GM18526 (cell line): Measurements from ENCODE around the gene PRL.

Experiments
- POLR2A ChIP-seq: IDR thresholded peaks from 3 replicates; pipeline ENCODE4 v1.6.1; 2011; ENCODE audit not compliant: insufficient read length; ENCODE audit errors: extremely low read depth

Gene PRL

DNA sequence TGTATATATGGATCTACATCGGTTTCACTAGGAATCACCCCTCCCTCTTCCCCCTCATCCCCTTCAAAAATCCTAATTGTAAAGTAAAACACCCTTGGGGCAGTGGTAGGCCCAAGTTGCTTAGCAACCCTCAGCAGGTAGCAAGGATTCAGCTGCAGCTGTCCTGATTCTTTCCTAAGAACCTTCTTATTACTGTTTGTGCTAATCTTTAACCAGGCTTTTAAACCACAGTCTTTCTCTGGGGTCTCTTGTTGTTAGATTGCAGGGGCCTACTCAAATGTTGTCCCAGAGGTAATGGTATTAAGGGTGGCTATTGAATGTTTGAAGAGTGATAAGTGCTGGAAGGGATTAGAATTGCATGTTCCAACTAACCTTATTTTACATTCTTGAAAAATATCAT lies 46.4 kb downstream of the PRL start:
- TF ChIP-seq POLR2A, result no peak

DNA sequence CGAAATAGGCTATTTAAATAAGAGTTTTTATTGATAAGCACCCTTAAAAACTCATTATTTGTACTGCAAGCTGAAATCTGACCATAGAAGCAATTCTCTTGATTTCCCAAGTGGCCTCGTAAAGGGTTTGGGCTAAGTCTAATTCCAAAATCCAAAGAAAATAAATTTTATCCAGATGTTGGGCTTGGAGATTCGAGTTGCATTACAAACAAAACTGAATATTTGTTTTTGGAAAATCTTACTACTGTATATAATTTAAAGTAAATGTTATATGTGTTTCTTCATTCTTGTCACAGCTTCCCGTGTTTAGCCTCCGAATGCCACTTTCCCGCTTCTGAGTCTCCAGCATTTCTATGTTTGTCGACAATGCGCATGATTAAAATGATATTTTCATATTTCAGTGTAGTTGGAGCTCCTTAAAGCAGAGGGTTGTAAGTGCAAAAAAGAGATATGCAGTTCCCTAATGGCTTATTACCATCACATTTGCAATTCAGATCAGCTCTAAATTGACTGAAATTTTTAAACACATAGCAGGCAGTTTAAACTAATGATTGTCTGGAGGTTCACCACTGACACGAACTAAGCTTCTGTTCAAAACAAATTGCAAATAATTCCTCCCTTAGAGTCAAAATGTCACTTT lies 47.0 kb downstream of the PRL start:
- no peak for TF ChIP-seq POLR2A

DNA sequence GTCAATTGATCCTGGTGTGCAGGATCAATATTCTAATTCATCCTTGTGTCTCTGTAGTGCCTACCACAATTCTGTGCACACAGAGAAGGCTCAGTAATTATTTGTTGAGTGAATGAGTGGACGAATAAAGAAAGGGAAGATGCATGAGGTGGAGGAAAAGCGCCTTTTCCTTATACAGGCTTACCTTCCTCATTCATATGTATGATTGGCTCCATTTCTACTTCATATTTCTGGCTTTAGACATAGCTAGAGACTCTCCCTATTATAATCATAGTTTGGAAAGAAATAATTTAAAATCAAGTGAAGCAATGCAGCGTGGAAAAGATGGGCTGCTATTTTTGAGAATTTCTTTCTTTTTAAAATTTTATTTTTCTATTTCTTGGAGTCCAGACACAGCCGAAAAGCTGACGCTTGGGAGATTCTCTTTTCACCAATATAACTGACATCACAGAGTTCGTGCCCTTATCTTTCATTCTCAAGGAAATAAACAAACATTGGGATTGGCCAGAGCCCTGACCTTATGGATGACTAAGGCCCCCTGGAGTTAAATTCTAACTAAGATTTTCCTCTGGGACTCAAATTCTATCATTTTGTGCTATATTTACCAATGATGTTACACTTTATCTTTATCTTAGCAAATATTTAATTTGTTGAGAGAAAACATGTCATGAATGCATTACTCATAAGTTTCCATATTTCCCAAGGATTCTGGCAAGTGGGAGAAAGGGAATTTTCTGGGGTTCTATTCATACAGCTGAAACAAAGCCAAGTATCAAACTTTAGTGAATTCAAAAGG lies 48.1 kb downstream of the PRL start:
- TF ChIP-seq POLR2A, result no peak

DNA sequence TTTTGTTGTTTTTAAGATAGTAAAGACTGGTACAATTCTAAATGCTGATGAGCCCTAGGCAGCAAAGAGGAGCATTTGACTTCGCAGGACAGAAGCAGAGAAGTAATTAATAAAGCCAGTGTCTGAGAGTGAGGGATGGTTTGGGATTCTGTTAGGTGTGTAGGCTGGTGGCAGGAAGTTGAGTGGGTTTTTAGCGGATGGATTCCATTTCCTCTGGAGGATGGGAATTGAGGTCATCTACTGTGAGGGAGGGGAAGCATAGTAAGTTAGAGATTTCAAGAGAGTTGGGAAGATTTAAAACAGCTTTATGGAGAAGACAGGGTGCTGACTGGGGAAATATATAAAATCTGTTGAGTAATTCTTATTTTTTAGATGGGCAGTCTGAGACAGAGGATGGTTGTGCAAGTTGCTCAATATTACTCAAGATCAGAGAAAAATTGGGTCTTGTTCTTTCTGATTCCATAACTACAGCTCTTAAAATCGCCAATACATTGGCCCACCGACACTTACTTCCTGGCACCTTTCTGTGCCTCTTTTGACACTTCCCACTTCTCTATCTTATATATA lies 48.8 kb downstream of the PRL start:
- no peak for TF ChIP-seq POLR2A

DNA sequence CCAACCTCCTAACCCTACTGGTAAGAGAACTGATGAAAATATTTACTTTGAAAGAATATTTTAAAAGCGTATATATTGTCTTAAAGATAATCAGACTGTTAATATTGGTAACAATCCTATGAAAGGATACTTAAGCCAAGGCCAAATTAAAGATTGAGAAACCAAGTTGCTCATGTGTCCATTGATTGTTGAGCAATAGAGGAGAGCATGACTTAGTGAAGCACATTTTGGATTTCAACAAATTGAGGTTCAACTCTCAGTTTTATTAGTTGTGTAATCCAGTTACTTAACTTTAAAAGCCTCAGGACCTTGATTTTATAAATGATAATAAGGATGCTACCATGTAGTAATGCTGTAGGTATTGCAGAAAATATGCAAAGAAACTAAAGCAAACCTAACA lies 56.8 kb downstream of the PRL start:
- TF ChIP-seq POLR2A, result no peak

DNA sequence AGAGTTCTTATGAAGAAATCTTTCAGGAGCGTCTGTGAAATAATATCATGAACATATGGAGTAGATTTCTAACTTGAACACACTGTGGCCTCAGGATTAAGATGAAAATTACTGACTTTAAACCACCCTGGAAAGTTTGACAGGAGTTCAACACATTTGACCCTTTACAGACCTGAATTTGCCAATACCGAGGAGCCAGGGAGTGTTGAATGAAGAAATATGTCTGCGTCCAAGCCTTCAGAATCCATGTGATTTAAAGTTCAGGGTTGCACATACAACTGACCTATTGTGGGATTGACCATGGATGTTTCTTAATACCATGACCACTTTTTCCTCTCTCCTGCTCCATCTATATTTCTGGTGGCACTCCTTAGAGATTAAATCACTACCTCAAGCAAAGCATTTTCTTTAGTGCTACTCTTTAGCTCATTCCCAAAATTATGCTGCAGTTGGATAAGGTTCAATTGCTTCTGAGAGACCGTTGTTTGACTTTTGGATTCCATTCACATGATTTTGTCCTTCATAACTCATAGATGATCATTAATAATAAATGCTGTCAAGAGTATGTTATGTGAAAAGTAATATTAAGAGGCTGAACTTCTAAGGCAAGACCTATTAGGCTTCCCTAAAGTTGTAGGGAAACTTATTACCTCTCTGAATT lies 57.4 kb downstream of the PRL start:
- TF ChIP-seq POLR2A, result no peak

DNA sequence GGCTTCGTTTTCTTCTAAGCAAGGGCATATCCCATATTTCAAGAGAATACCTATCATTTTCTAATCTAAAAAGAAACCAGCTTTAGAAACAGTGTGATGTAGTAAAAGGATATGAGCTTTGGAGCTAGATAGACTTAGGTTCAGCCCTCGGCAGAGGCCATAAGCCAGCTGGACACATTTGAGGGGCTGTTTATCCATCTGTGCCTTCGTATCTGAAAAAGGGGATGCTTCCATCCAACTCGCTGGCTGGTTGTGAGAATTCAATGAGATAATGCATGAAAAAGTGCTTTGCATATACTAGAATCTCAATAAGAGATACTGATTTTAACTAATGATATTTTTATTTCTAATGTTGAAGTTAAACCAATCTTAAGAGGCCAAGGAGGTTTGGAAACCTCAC lies 58.0 kb downstream of the PRL start:
- TF ChIP-seq POLR2A, result no peak

DNA sequence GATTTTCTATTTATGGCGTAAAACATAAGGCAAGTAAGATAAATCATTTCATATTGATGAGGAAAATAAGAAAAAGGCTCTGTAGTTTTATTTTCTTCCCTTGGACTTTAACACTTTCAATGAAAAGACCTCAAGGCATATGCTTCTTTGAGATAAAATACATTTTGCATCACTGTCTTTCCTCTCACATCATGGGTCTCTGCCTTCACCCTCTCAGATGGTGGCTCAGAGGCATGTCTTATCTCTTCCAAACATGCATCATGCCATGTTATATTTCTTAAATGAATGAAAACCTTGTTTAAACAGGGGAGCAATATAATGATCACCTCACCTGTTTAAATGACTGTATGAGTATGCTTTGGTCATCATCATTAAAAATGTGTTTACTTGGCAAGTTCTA lies 59.3 kb downstream of the PRL start:
- no peak for TF ChIP-seq POLR2A
